ENCODE results near the gene PRM3.

PRM3 gene

GRCh38 chr16:11224096-11224893 lies 49.1 kb downstream of the PRM3 start:
- no peak for DNase-seq
